Measurements from ENCODE around the gene ERFL.

ERFL gene

DNA sequence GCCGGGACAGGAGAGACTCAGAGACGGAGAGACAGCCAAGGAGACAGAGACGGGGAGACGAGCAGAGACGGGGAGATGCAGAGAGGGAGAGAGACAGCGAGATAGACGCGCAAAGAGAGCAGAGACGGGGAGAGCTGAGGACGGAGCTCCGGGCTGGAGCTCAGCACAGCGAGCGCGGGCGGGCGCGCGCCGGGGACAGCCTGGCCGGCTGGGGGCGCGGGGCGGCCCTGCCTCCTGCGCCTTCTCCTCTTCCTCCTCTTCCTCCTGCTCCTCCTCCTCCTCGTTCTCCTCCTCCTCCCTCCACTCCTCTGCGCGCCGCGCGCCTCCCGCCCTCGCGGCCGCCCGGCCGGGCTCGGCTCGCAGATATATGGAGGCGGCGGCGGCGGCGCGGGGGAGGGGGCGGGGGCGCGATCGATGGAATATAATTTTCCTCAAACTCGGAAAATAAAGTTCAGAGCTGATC lies at the start of gene ERFL:
TSS of gene ERFL (minus strand) at position 229 of the 463 bp plus-strand sequence. CDS start 15,530 bp downstream, outside the sequence.
- peak; percentile 67 for DNase-seq (ENCODE audit: low spot score)

DNA sequence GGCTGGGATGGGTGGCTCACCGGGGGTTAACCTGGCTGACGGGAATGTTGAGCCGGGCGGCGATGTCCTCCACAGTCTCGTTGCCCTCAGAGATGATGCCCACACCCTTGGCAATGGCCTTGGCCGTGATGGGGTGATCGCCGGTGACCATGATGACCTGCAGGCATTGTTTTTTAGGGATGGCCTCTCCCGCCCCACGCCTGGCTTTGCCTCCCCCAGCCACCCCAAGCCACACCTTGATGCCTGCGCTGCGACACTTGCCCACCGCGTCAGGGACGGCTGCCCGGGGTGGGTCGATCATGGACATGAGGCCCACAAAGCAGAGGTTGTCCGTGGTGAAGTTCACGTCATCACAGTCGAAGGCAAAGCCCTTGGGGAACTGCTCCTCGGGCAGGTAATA lies 49.7 kb upstream of the ERFL start:
- no peak for DNase-seq (ENCODE audit: low spot score)

DNA sequence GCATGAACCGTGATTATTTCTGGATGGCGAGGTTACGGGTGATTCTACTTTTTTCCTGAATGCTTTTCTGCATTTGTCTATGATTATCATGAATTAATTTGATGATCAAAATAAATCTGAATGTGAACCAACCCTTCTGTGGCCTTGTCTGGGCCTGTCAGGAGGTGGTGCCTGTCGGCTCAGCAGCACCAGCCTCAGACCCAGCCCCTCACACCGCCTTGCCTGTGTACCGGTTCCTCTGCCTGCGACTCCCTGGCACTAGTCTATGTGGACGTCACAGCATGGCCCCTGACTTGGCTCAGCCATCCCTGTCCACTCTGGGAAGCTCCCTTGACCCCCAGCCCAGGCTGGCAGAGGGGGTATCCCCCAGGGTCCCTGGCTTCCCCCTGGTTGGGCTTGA lies 46.4 kb upstream of the ERFL start:
- no peak for DNase-seq (ENCODE audit: low spot score)

DNA sequence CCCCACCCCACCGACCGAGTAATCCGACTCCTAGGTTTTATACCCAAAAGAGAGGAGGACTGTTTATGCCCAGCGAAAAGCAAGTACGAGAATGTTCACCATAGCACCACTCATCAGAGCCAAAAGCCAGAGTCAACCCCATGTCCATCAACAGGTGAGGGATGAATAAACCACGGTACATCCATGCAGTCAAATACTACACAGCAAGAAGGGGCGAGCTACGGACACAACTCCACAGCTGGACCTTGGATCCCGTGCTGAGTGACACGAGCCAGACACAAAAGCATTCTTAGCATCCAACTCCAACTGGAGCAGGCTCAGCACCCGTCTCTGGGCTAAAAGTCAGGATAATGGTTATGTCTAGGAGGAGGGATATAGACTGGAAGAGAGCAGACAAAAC lies 43.1 kb upstream of the ERFL start:
- DNase-seq (ENCODE audit: low spot score) = no peak

DNA sequence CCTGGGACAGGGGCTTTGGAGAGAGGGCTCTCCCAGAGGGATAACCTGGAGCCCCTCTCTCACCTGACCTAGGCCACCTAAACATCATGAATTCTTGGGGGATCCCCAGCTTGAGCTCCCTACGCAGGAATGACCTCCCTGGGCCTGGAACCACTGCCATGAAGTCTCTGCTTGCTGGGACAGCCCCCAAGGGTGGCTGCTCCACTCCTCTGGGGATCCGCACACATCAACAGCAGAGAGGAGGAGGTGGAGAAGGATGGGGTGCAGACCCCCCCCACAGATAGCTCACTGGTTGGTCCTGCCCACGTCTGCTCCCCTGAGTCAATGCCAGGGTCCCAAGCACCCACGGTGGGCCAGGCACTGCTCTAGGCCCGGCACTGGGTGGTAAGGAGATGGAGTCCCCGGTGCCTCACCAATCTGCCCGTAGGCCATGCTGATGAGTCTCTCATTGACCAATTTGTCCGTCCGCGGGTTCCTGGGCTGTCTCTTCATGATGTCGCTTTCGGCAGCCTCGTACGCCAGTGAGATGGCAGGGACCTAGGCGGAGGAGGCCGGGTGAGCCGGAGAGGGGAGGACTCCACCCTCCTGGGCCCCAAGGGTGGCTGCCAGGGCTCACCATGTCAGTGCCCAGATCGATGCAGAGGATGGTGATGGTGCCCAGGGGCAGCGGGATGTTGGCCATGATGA lies 41.7 kb upstream of the ERFL start:
- DNase-seq (ENCODE audit: low spot score) = no peak

DNA sequence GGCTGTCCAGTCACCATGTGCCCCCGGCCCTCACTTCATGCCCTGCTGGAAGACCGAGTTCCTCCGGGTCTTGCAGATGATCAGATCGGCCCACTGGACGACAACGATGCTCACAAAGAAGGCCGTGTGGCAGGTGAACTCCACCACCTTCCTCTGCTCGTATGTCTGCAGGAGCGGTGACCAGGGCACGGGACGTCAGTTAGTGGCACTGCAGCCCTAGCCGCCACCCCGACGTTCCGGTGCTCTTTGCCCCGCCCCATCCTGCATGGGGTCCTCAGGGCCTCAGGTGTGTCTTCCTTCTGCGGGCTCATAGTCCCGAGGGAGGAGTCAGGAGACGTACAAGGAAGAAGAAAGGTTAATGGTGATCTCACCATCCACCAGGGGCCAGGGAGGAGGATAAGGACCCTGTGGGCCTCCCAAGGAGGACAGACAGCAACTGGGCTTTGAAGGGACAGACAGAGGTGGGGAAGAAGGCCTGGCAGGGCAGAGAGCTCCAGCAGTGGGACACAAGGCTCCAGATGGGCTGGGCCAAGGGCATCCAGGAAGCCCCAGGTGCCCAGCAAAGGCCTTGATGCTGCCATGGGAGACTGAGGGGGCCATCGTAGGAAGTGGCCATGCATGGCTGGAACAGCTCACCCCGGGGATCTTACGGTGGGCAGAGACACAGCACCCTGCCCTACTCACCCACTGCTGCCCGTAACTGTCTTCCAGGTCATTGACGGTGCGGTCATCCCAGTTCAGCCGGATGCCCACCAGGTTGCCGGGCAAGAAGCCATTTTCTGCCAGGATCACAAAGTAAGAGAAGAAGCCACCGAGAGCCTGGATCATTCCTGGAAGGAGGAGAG lies 40.7 kb upstream of the ERFL start:
- no peak for DNase-seq (ENCODE audit: low spot score)

DNA sequence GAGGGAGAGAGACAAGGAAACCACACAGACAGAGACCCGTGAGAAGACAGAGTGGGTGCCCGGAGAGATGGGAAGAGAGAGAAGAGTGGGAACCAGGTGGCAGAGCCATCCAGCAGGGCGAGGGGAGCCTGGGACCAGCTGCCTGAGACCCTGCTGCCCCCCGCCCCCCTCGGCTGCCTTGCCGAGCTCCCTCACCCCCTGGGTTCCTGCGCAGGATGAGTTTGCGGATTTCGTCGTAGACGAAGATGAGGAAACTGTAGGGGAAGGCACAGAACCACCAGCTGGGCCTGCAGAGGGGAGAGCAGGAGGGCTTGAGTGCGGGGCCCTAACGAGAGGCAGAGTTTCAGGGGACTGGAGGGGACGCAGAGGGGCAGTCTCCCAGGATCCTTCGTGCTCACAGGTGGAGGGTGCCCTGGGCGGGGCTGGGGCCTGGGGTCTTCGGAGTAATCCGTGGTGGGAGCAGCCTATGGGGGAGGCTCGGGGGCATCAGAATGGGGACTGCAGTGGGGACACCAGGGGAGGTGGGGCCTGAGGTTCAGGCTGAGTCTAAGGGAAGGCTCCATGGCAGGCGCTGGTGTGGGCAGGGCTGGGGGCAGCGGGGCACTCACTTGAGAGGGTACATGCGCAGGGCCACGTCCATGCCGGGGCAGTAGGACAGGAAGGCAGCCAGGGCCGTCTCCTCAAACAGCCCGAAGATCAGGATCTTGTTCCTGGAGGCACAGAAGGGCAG lies 39.0 kb upstream of the ERFL start:
- no peak for DNase-seq (ENCODE audit: low spot score)

DNA sequence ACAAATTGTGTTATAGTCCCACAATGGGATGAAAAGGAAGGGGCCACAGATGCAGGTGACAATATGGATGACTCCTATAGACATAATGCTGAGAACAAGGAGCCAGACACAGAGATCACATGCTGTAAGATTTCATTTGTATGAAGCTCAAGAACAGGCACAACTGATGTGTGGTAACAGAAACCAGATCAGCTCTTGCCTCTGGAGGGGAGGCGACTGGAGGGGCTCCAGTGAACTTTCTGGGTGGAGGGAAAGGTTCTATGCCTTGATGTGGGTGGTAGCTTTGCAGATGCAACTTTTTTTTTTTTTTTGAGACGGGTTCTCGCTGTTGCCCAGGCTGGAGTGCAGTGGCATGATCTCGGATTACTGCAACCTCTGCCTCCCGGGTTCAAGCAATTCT lies 36.9 kb upstream of the ERFL start:
- no peak for DNase-seq (ENCODE audit: low spot score)

DNA sequence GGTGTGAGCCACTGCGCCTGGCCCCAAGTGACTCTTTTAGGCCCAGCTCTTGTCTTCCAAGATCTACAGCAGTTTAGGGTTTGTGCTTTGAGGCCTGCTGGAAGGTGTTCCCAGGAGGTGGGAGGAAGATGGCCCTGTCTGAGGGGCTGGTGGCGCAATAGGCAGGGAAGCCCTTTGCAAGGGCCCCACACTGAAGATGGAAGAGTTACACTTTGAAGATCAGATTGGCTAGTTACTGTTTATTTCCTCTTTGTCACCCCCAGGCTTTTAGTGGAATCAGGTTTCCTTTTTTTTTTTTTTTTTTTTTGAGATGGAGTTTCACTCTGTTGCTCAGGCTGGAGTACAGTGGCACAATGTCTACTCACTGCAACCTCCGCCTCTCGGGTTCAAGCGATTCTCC lies 32.7 kb upstream of the ERFL start:
- no peak for DNase-seq (ENCODE audit: low spot score)

DNA sequence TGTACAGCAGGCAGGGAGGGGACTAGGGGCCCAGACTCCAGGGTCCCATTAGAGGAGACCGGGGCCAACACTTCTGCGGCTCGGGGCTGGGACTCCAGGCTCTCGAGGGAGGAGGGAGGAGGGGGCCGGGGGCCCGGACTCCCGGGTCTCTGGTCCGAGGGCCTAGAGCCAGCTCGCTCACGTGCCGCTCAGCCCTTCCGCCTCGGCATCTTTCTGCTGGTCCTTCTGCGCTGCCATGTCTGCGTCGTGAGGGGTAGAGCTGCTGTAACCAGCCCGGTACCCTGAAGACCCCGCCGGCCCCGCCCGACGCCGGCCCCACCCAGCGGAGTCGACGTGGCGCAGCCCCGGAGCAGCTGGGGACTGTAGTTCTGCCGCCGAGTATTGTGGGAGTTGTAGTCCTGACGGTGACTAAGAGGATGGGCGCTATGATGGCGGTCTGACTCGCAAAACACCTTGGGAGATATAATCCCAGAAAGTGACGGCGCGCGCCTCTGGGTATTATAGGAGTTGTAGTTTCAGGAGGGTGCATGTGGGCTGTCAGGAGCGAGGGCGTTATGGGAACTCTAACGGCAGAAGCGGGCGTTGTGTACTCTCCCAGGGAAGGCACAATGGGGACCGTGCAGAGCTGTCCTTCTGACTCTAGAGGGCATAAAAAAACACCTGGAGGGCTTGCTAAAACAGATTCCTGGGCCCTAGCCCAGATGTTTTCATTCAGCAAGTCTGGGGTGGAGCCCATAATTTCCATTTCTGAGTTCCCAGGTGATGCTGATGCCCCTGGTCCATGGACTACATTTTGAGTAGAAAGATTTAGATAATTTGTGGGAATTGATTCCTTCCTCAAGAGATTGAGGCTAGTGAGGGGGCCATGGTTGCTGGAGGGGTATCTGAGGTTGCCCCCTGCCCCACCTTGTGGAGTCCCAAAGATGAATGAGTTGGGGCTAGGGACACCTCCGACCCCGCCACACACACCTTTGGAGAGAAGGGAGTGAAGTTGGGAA lies 31.1 kb upstream of the ERFL start, which contains the start of gene RABAC1:
TSS of gene RABAC1 (minus strand) at position 266 of the 998 bp plus-strand sequence. CDS start at position 237, 29 bp downstream.
- peak; percentile 96 for DNase-seq (ENCODE audit: low spot score)

DNA sequence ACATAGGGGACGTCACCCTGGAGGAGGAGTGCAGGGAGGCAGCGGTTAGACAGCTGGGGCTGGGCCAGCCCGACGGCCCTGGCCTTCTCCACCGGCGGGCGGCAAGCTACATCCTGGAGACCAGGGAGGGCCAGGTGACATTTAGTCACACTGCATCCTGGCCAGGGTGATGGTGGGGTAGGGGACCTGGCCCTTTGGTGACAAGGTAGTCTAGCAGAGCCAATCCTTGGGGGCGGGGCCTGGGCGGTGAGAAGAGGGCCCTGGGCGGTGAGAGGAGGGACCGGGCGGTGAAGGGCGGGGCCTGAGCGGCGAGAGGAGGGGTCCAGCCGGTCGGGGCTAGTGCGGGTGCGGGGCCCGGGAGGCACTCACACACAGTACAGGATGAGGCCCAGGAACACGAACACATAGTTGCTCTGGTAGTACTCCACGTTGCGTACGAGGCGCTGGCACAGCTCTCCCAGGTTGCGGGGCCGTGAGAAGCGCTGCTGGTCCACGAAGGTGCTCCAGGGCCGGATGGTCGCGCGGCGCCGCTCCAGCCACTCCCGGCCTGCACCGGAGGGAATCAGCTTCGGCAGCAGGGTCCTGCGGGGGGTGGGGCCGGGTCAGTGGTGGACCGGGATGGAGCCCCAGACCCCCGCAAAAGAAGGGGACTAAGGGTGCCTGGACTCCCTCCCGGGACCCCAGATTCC lies 30.3 kb upstream of the ERFL start:
- DNase-seq (ENCODE audit: low spot score) = peak; percentile 86

DNA sequence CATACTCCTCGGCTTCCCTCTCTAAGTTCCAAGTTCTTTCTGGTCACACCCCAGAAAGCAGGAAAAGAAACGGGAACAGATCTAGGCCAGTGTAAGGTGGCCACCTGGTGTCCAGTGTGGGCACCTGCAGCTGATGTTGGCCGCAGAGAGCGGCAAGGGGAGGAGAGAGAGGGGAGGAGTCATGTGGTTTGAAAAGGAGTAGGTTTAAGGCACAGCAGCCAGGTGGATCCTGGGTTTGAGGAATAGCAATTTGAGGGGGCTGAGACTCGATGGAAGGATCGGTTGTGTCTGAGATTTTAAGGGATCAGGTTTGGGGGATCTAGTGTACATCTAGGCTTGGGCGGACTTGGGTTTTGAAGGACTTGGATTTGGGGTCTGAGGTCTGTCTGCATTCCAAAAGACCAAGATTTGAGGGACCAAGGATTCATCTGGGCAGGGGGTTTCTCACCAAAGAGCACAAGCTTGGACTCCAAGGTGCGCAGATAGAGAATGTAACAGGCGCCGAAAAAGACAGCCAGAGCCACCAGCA lies 29.7 kb upstream of the ERFL start:
- DNase-seq (ENCODE audit: low spot score) = peak; percentile 75

DNA sequence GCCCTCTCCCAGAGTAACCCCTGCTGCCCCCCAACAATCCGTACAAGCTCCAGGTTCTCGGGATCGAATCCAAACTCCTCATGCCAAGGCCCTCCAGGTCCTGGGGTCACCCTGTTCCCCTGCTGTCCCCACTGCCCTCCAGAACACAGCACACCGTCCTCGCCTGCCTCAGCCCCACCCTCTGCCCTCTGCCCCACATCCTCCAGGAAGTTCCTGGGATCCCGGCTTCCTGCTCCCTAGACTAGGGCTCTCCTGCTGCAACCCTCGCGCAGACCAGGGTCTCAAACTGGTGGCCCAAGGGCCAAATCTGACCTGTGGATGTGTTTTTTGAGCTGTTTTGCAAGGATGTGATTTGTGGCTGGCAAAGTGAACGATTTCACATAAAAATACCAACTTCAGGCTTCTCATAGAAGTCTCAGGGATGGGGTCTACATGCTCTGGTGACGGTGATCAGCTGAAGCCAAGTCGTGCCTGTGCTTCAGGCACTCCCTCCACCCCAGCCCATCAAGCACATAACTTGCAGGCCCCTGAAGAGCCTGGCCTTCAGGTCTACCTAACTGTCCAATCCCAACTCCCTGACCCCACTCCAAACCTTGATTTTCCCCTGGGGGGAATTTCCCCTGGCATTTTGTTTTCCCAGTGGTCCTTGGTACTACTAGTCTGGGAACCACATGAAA lies 29.1 kb upstream of the ERFL start:
- DNase-seq (ENCODE audit: low spot score) = no peak

DNA sequence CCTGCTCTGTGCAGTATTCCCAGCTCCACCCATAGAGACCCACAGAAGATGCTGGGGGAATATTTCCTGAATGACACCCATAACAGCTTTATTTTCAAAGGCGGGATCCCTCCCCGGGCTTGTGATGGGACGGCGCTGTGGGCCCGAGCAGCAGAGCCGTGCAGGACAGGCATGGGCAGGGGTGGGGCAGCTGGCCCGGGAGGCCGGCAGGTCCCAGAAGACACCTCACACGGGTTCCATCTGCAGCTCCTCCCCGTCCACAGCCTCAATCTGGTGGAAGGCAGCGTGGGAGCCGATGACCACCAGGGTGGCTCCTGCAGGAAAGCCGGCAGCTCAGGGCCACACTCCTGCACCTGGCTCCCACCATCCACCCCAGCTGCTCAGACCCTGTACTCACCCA lies 28.4 kb upstream of the ERFL start:
- DNase-seq (ENCODE audit: low spot score) = no peak

DNA sequence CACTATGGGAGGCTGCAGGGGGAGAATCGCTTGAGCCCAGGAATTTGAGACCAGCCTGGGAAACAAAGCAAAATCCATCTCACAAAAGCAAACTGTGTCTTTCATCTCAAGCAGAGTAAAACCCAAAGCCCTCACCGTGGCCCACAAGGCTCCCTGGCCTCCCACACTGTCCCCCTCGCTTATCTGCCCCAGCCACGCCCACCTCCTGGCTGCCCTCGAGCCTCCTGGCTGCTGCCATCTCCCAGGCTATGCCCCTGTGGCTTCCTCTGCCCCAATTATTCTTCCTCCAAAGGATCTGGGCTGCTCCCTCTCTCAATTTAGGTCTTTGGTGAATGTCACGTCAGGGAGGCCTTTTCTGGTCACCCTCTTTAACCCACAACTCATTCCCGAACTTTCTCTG lies 27.3 kb upstream of the ERFL start:
- DNase-seq (ENCODE audit: low spot score) = no peak

DNA sequence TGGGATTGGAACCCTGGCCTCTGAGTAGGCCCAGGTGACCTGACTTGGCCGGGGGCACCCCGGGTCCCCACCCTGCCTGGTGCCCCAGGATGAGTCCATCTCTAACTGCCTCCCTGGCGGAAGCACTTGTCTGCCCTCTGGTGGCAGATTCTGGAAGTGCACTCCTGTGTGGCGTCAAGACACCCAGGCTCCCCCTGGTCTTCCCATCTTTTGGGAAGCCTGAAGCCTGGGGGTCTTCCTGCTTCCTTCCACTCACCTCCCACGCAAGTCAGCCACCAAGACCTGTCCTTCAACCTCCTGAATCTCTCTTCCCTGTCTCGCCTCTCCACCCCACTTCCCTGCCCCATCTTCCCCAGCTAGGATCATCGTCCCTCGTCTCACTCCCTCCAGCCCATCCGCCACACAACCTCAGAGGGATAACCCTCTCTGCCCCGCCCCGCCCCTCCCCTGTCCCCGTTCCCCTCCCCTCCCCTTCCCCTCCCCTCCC lies 23.5 kb upstream of the ERFL start:
- DNase-seq (ENCODE audit: low spot score) = peak; percentile 91

DNA sequence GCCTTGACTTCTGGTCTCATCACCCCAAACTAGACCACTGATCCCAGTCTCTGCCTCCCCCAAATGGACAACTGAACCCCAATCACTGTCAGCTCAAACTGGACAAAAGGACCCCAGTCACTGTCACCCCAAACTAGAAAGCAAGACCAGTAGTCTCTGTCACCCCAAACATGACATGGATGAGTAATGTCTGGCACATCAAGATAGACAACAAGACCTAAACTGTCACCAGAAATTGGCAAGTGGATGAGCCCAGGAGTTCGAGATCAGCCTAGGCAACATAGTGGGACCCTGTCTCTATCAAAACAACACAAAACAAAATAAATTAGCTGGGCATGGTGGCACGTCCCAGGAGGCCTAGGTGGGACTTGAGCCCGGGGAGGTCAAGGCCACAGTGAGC lies 18.8 kb upstream of the ERFL start:
- DNase-seq (ENCODE audit: low spot score) = no peak

DNA sequence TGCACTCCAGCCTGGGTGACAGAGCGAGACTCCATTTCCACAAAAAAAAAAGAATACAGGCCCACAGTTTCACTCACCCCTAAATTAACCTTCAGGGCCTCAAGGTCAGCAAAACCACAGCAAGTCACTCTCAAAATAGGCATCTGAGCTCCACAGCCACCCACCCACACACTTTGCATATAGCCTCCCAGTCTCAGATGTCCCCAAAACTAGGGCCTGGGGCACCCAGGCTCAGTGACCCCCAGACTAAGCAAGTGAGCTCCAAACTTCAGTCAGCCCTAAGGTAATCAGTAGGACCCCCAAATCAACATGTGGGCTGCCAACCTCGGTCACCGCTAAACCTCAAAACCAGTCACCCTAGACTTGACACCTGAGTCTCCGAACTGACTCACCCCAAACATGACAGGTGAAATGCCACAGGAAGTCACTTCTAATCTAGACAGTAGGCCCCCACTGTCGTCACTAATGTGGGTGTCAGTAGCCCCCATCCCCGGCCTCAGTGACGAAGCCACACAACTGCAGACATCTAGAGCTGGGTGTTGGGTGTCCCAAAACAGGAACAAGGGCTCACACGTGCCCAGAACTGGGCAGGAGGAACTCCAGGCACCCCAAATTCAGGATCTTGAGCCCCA lies 17.0 kb upstream of the ERFL start:
- no peak for DNase-seq (ENCODE audit: low spot score)

DNA sequence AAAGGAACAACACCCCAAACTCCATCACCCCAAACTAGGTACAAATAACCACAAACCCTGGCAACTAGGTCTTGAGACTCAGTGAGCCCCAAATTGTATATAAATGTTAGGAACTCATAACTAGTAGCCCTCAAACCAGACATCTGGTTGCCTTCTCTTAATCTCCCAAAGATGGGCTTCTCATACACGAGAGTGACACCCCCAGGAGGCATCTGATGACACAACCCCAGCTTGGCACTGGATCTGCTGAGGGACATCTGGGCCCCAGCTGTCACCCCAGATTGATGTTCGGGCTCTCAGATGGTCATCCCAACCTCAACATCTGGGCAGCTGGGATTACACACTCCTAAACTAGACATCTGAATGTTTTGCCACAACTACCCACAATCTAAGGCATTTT lies 16.1 kb upstream of the ERFL start:
- no peak for DNase-seq (ENCODE audit: low spot score)

Data from D341Med (cell line).